ENCODE results near the gene BANF2. TPM values are rescaled to one million over a fixed set of nuclear protein-coding genes. Genes with fewer than 3 reads are reported as not detected.
A peak's percentile ranks its signal among the peaks of the same experiment; 100 is the strongest.

Gene BANF2
- total RNA-seq, 1 donor from 2014 or later, result not detected

- Mint-ChIP-seq H3K9me3 (peaks cover 22% of the 10 kb centered on the region), H3K4me1 (peaks cover 2% of the 10 kb centered on the region), H3K36me3 (no peaks in the 10 kb centered on the region), H3K27ac (no peak overlapping the region), H3K4me3 (no peak overlapping the region), H3K27me3 (ENCODE audit: insufficient read depth, low read depth) (peaks cover 8% of the 10 kb centered on the region)
- DNase-seq (ENCODE audit: low spot score), result no peak
- H3K36me3 ChIP-seq, result no peaks in the 10 kb centered on the region
- no peaks in the 10 kb centered on the region for H3F3A ChIP-seq (ENCODE audit: low read depth)
- no peak overlapping the region for H3K4me3 ChIP-seq
- peaks cover 5% of the 10 kb centered on the region for H3K4me1 ChIP-seq
- no peaks in the 10 kb centered on the region for H3K27me3 ChIP-seq
- TF ChIP-seq EZH2phosphoT487 (IDR thresholded peaks at IDR 0.05) (no peak), CTCF (IDR thresholded peaks at IDR 0.05) (no peak), EZH2 (IDR thresholded peaks at IDR 0.05) (no peak)
- no peak overlapping the region for H3K4me2 ChIP-seq
- no peaks in the 10 kb centered on the region for H3K9me3 ChIP-seq (ENCODE audit: low read depth)
- H3K27ac ChIP-seq, result no peak overlapping the region
- no peak overlapping the region for H2AFZ ChIP-seq (replicated peaks)
- H4K20me1 ChIP-seq (ENCODE audit: low read depth), result no peaks in the 10 kb centered on the region
- no peak overlapping the region for H3K9ac ChIP-seq
- no peaks in the 10 kb centered on the region for H3K79me2 ChIP-seq (ENCODE audit: low read depth)
Measured at GRCh38 chr20:17691758-17692157, 8.0 kb upstream of the BANF2 start.

- peaks cover 5% of the 10 kb centered on the region for H3K4me1 ChIP-seq
- no peaks in the 10 kb centered on the region for H3F3A ChIP-seq (ENCODE audit: low read depth)
- Mint-ChIP-seq H3K4me1 (peaks cover 2% of the 10 kb centered on the region), H3K36me3 (no peaks in the 10 kb centered on the region), H3K27me3 (ENCODE audit: insufficient read depth, low read depth) (peaks cover 5% of the 10 kb centered on the region), H3K9me3 (peaks cover 18% of the 10 kb centered on the region), H3K4me3 (no peak overlapping the region), H3K27ac (peak overlapping the region; percentile 3)
- no peaks in the 10 kb centered on the region for H3K36me3 ChIP-seq
- H3K79me2 ChIP-seq (ENCODE audit: low read depth), result no peaks in the 10 kb centered on the region
- no peak overlapping the region for H3K27ac ChIP-seq
- no peak overlapping the region for H3K9ac ChIP-seq
- no peak overlapping the region for H3K4me2 ChIP-seq
- no peak for DNase-seq (ENCODE audit: low spot score)
- peak overlapping the region; percentile 34 for H2AFZ ChIP-seq (replicated peaks)
- H3K27me3 ChIP-seq, result no peaks in the 10 kb centered on the region
- no peaks in the 10 kb centered on the region for H3K9me3 ChIP-seq (ENCODE audit: low read depth)
- H3K4me3 ChIP-seq, result no peak overlapping the region
- no peaks in the 10 kb centered on the region for H4K20me1 ChIP-seq (ENCODE audit: low read depth)
- no peak for TF ChIP-seq CTCF (IDR thresholded peaks at IDR 0.05)
- TF ChIP-seq EZH2phosphoT487 (IDR thresholded peaks at IDR 0.05), result no peak
- no peak for TF ChIP-seq EZH2 (IDR thresholded peaks at IDR 0.05)
Measured at GRCh38 chr20:17693444-17694001, 6.2 kb upstream of the BANF2 start.

- DNase-seq (ENCODE audit: low spot score), result no peak
- TF ChIP-seq EZH2phosphoT487 (IDR thresholded peaks at IDR 0.05) (no peak), CTCF (IDR thresholded peaks at IDR 0.05) (no peak), EZH2 (IDR thresholded peaks at IDR 0.05) (no peak)
- no peaks in the 10 kb centered on the region for H3K79me2 ChIP-seq (ENCODE audit: low read depth)
- no peak overlapping the region for H3K27ac Mint-ChIP-seq
- no peaks in the 10 kb centered on the region for H3K36me3 ChIP-seq
- peaks cover 2% of the 10 kb centered on the region for H3K4me1 Mint-ChIP-seq
- H3K4me3 ChIP-seq, result no peak overlapping the region
- H3K27me3 Mint-ChIP-seq (ENCODE audit: insufficient read depth, low read depth), result peaks cover 3% of the 10 kb centered on the region
- H3K9me3 ChIP-seq (ENCODE audit: low read depth), result no peaks in the 10 kb centered on the region
- no peaks in the 10 kb centered on the region for H4K20me1 ChIP-seq (ENCODE audit: low read depth)
- H3K27ac ChIP-seq, result no peak overlapping the region
- H3K4me2 ChIP-seq, result no peak overlapping the region
- H3K4me1 ChIP-seq, result peaks cover 5% of the 10 kb centered on the region
- H3K9me3 Mint-ChIP-seq, result peaks cover 18% of the 10 kb centered on the region
- H3K36me3 Mint-ChIP-seq, result no peaks in the 10 kb centered on the region
- H3K27me3 ChIP-seq, result no peaks in the 10 kb centered on the region
- H3K4me3 Mint-ChIP-seq, result no peak overlapping the region
- H2AFZ ChIP-seq (replicated peaks), result no peak overlapping the region
- no peaks in the 10 kb centered on the region for H3F3A ChIP-seq (ENCODE audit: low read depth)
- H3K9ac ChIP-seq, result no peak overlapping the region
Measured at GRCh38 chr20:17694767-17695166, 5.0 kb upstream of the BANF2 start.
